Lower leg skin (tissue), 3 donors: ENCODE data around the gene ABCA8.

Experiments used
- CTCF ChIP-seq, 3 donors: fragments of 450-650 bp; IDR thresholded peaks; one replicate each; pipeline ENCODE4 v1.5.1; 2016; ENCODE audit warnings: antibody characterized with exemption in 3 of 3, mild to moderate bottlenecking in 3 of 3, moderate library complexity in 2 of 3
- POLR2A ChIP-seq, 2 donors: fragments of 450-650 bp; IDR thresholded peaks; one replicate each; pipeline ENCODE4 v1.6.1; 2016 to 2017; ENCODE audit warnings: antibody characterized with exemption in 2 of 2, mild to moderate bottlenecking in 1 of 2, moderate library complexity in 1 of 2

- no peak for TF ChIP-seq CTCF (IDR thresholded peaks at IDR 0.05)
- TF ChIP-seq POLR2A (IDR thresholded peaks at IDR 0.05) = no peak
Measured at GRCh38 chr17:68897557-68897956, 57.6 kb downstream of the ABCA8 start.
